Epithelial cell of prostate (primary cell): ENCODE results near the gene STX17.
"Not testable (repeated sequence)": the region's sequence is repeated elsewhere in the genome, so short reads cannot be mapped to it uniquely, and the experiment has no call there.

Experiments
- DNase-seq: peaks from one replicate; pipeline ENCODE4 v3.0.0-alpha.2; 2011; ENCODE audit warnings: low read depth, low spot score
- H3K27ac ChIP-seq: fragments of 450-650 bp; 2 replicates; pipeline ENCODE4 v1.5.1; 2017; ENCODE audit warnings: mild to moderate bottlenecking

STX17 gene

DNA sequence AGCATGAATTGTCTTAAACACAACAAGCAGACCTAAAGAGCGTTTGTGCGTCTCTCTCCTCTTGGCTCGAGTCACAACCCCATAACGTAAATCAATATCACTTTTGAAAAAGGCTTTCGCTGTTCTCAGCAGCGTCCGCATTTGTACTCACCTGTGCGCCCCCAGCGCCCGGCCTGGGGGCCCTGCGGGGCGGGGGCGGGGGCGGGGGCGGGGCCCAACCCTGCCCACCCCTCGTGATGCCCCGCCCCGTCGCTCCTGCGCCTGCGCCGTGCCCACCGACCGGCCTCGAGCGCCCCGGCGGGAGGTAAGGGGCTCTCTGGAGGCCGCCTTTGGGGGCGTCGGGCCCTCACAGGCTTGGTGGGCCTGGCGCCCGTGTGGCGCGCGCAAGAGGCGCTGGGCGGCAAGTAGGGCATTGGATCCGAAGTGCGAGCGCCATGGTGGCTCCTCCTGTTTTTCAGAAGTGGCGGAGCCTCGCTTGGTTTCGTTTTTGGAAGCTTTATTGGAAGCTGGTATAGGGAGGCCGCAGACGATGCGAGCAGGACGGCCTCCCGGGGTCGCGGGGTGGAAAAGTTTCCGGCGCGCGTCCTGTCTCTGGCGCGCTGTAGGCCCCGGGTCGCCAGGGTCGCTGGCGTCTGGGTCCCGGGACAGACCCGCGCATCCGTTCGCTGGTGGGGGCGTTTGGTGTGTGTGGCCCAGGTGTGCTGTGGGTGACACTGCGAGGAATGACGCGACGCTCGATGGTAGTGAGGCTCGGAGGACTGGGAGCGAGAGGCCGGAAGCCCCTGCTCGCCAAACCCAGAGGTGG, at the start of gene STX17:
TSS of gene STX17 (plus strand) at position 252 of the 805 bp plus-strand sequence. CDS start 8,586 bp downstream, outside the sequence.
- peak within 1 kb of the TSS; percentile 74 for H3K27ac ChIP-seq
- DNase-seq, result no peak

DNA sequence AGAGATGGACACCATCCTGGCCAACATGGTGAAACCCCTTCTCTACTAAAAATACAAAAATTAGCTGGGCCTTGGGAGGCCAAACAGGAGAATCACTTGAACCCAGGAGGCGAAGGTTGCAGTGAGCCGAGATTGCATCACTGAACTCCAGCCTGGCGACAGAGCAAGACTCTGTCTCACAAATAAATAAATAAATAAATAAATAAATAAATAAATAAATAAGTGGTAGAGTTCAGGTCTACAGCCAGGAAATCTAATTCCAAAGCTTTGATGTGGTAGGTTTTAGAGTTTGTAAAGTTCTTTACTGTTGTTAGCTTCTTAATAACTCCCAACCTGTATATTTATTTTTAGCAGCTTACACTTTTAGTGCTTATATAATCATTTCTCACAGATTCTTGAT, 48.9 kb upstream of the STX17 start:
- not testable (repeated sequence) for H3K27ac ChIP-seq, DNase-seq

DNA sequence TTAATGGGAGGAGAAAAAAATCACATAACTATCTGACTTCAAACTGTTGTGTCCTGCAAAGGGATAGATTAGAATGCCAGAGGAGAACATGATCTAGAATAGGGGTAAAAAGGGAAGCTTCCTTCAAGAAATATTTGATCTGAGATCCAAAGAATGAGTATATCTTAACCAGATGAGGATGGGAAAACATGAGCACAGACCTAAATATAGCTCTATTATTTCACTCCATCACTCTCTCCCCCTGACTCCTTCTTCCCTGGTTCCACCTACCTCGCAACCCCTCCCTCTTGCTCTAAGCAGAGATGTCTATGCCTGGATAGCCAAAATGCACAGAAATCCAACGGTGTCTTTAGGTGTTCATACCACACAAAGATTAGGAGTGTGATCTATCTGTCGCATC, 48.4 kb upstream of the STX17 start:
- H3K27ac ChIP-seq, result no peak overlapping the region
- no peak for DNase-seq

DNA sequence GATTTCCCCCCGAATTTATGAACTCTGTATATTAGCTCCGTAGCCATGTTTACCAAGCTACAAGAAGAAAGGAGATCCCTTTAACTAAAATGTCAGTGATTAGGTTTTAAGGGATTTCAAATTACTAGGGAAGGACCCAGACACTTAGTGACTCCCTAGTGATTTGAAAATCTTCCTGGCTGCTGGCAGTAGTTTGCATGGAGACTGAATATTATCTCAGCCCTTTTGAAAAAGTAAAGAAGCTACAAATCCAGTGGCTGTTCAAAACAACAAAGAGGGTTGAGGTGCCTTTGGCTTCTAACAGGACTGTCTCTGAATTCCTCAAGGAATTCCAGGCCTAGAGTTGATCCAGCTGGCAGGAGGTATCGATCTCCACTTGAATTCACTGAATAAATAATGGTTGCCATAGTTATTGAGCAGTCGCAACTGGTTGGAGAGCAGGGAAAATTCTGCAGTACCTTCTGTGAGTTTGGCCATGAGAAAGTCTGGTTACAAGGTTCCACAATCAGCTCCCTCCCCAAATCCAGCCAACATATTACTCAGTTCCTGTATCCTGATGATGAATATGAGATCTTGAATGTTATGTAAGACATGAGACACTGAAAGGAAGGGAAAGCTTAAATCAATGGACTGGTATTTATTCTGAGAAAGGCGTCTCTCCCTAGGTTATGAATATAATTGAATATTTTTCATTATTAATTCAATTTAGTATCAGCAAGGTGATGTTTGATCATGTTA, 47.0 kb upstream of the STX17 start:
- H3K27ac ChIP-seq, result no peak overlapping the region
- DNase-seq, result no peak

DNA sequence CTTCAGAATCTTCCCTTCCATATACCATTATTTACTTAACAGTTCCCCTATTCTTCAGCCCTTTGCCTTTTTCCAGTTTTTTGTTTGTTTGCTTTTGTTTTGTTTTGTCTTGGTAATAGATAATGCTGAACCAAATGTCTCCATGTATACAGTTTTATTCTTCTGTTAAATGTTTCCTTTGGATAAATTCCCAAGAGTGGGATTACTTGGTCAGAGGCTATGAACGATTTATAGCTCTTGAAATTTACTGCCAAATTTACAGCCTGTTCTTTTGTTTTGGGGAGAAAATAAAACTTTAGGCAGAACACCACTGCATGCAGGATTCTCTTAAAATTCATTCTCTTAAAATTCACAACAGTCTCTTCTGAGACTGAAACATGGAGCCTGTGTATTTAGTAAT, 46.2 kb upstream of the STX17 start:
- DNase-seq, result no peak
- no peak overlapping the region for H3K27ac ChIP-seq

DNA sequence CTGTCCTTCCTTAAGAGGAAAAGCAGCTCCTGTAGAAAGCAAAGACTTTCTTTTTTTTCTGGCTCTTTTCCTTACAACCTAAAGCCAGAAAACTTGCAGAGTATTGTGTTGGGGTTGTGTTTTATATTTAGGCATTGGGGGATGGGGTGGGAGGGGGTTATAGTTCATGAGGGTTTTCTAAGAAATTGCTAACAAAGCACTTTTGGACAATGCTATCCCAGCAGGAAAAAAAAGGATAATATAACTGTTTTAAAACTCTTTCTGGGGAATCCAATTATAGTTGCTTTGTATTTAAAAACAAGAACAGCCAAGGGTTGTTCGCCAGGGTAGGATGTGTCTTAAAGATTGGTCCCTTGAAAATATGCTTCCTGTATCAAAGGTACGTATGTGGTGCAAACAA, 42.5 kb upstream of the STX17 start:
- H3K27ac ChIP-seq, result no peak overlapping the region
- no peak for DNase-seq

DNA sequence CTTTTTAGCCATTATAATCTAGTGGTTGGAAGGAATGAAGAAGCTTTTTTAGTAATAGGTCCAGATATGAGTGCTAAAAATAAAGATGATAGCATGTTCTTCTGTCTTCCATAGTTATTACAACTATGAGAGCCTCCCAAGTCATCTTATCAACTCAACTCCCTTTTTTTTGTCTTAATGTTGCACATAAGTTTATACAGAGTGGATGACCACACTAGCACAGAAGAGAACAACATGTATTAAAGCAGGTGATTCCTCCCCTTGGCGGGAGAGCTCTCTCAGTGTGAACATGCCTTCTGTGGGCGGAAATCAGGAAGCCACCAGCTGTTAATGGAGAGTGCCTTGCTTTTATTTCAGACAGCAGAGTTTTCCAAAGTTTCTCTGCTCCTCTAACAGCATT, 40.1 kb upstream of the STX17 start:
- no peak for DNase-seq
- no peak overlapping the region for H3K27ac ChIP-seq

DNA sequence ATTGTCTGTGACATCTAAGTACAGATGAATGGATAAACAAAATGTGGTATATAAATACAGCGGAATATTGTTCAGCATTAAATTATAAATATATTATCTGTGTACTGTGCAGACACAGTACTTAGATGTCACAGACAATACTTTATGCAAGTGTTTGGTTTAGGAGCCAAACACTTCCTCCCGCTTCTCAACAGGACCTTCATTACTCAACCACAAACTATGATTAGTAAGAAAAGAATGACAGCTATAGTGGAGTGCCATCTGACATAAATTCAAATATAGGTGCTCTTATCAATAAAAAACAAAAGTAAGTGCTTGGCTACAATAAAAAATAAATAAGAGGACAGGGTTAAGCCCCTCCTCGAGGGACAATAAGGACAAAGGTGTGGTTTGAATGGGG, 38.9 kb upstream of the STX17 start:
- DNase-seq, result no peak

DNA sequence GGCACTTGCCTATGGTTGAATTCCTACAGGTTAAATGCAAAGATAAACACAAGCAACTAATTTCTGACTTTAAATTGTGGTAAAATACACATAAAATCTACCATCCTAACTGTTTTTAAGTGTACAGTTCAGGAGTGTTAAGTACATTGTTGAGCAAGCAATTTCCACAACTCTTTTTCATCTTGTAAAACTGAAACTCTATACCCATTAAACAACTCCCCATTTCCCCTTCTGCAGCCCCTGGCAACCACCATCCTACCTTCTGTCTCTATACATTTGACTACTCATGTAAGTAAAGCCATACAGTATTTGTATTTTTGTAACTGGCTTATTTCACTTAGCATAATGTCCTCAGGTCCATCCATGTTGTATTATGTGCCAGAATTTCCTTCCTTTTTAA, 38.5 kb upstream of the STX17 start:
- DNase-seq, result no peak
- no peak overlapping the region for H3K27ac ChIP-seq

More for the DNA sequence above, 38.9 kb upstream of the STX17 start:
- H3K27ac ChIP-seq, result no peak overlapping the region

DNA sequence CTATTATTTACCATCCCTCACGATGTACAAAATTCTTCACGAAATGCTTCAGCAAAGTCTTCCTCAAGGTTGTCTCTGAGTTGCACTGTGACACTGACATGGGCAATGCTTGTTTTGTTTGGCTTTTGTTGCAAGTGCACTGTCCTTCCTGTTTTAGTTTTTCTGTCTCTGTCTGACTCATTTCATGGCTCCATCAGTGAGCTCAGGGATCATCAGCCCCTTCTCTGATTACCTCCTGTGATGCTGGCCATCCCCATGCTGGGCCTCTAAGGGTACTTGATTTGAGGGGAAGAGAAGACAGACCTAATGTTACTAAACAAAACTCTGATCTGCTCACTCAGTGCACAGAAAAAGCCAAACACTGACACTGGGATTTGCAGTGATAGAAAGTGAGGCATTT, 37.6 kb upstream of the STX17 start:
- DNase-seq, result no peak
- no peak overlapping the region for H3K27ac ChIP-seq

DNA sequence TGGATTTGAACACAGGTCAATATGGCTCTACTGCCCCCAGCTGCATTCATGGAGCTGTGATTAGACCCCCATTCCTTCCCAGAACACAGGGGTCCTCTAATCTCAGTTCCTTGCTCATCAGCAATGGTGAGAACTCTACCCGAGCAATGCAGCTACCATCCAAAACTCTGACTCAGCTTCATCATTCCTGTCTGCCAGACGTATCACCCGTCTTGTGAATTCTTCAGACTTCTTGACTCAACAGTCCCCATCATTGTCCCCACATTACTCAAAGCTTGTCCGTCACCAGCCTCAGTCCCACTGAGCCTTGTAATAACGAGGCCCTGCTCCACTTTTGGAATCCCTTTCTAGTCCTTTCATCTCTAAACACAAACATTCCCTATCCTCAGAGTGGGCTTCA, 36.3 kb upstream of the STX17 start:
- H3K27ac ChIP-seq, result no peak overlapping the region
- no peak for DNase-seq

DNA sequence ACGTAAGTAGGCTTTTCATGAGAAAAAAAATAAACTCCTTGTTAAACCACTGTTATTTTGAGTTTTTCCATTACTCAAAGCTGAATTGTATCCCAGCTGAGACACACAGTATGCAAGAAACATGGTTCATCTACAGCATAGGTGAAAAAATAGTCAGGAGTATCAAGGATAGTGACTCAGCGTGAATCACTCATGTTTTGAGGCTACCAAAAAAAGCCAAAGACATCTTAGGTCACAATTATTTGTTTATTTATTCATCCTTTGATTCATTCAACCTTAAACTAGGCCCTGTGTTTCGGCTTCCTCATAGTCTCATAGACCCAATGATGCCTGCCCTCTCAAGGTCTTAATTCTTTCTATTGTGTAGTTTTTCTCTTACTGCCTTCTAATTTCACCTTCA, 32.9 kb upstream of the STX17 start:
- peak; percentile 37 for DNase-seq

DNA sequence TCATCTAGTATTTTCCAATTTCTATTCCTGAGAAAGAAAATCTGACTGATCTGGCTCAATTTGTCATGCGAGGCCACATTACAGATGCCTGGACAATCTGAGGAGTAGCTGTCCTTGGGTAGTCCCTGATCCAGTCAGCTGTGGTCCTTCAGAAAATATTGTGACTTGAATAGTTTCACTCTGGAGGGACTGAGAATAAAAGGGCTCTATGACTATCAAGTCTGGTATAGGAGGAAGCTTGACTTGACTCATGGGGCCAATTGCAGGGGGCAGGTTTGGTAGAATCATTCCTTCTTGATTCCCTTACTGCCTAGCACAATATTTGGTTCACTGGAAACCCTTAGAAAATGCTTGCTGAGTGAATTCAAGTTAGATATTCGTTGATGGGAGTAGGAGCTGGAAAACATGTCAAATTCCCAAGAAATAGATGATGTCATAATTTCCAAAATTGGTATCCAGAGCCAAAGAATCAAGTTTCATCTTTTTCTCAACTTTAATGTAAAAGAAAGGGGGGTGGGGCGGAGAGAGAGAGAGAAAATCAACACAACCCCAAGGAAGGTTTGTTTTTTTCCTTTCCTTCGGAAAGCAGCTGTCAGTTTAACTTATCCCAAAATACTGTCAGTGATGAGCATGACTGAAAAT, 32.4 kb upstream of the STX17 start:
- H3K27ac ChIP-seq, result no peak overlapping the region
- DNase-seq, result no peak

More for the DNA sequence above, 32.9 kb upstream of the STX17 start:
- H3K27ac ChIP-seq, result no peak overlapping the region

DNA sequence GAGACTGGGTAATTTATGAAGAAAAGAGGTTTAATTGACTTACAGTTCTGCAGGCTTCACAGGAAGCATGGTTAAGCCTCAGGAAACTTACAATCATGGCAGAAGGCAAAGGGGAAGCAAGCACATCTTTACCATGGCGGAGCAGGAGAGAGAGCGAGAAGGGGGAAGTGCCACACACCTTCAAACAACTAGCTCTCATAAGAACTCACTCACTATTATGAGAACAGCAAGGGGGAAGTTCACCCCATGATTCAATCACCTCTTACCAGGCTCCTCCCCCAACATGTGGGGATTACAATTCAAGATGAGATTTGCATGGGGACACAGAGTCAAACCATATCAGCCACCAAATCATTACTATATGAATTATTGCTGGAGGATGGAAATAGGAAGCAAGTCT, 30.3 kb upstream of the STX17 start:
- no peak for DNase-seq
- H3K27ac ChIP-seq, result no peak overlapping the region

DNA sequence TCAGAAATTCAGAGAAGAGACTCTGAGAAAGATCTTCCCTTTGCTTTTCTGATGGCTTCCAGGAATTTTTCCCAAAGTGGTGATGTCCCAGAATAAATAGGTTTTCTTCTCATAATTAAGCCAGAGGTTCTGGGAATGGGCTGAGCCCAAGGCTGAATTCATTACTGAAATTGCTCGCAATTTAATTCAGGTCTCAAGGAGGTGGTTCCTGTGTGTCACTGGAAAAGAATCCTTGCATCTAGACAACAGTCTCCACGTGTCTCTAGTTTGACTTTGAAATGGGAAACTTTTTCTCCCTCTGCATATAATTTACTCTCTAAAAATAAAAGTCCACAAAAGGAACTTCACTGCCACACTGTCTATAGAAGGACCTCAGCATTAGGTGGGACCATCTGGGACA, 27.8 kb upstream of the STX17 start:
- no peak overlapping the region for H3K27ac ChIP-seq
- no peak for DNase-seq

DNA sequence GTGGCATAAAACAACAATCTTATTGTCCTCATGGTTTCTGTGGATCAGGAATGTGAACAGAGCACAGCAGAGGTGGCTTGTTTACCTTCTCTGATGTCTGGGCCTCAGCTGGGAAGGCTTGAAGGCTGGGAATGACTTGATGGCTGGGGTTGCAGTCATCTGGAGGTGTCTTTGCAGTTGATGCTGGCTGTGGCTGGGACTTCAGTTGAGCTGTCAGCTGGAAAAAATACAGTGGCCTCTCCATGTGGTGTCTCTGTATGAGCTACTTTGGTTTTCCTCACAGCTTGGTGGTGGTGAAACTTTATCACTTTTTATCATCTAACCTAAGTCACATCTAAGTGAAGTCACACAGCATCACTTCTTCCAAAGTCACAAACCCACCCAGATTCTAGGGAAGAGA, 24.7 kb upstream of the STX17 start:
- no peak overlapping the region for H3K27ac ChIP-seq
- no peak for DNase-seq

DNA sequence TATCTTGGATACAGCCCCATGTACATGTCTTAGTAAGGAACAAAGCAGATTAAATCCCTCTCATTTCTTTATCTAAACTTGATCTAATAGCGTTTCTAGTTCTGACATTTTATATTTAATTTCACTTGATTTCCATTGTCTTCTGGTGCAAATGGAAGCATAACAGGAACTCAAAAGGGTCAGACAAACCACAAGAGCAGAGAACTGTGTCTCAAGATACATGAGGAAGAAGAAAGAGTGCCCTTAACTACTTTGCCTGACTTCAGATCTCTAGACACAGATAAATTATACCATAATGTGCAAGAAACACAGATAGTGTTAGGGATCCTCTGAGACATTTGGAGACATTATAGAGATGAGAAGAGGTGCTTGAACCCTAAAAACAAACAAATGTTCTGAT, 20.7 kb upstream of the STX17 start:
- no peak for DNase-seq
- no peak overlapping the region for H3K27ac ChIP-seq

DNA sequence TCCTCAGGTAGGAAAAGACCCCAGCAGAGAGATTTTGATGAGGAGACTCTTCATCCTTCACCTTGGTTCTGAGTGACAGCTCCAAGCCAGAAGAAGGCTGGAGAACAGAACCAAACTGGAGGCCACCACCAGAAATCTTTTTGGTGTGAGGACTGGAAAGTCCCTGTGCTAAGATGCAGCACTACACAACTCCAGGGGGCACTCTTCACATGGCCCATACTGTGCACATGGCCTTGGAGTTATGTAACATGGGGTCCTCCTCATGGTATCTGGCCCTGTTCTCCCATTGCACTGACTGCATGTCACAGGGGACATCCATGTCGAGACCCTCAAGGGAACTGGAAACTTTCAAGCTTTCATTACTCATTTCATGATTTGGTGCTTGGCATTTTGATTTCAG, 17.3 kb upstream of the STX17 start:
- H3K27ac ChIP-seq, result no peak overlapping the region
- DNase-seq, result no peak

DNA sequence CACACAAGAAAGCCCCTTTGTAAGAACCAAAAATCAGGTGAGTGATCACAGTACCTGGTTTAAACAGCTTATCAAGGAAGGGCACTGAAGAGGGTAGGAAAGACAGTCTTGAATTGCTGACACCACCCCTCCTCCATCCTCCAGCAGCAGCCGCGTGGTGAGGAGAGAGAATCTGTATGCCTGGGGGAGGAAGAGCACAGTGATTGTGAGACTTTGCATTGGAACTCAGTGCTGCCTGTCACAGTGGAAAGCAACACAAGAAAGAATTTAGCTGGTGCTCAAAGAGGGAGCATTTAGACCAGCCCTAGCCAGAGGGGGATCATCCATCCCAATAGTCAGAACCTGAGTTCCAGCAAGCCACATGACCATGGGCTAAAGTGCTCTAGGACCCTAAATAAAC, 11.6 kb upstream of the STX17 start:
- no peak for DNase-seq
- H3K27ac ChIP-seq, result no peak overlapping the region

DNA sequence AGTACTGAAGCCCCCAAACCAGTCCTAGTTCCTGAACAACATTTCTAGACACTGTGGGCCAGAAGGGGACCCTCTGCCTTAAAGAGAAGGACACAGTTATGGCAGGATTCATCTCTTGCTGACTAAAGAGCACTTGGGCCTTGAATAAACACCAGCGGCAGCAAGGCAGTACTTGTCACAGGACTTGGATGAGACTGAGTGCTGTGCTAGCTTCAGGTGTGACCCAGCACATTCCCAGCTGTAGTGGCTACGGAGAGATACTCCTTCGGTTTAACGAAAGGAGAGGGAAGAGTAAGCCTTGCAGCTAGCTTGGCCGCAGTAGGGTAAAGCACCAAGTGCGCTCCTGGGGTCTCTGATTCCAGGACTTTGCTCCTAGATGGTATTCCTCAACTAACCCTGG, 10.9 kb upstream of the STX17 start:
- no peak overlapping the region for H3K27ac ChIP-seq
- no peak for DNase-seq

DNA sequence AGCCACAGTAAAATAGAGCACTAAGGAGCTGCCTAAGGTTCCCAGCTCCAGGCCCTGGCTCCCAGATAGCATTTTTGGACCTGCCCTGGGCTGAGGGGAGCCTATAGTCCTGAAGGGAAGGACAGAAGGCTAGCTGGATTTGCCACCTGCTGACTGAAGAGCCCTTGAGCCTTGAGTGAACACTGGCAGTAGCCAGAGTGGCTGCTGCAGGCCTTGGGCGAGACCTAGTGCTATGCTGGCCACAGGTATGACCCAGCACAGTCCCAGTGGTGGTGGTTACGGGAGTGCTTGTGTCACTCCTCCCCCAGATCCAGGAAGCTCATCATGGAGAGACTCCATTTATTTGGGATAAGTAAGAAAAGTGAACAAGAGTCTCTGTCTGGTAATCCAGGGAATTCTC, 10.3 kb upstream of the STX17 start:
- DNase-seq, result no peak
- H3K27ac ChIP-seq, result no peak overlapping the region
